OCI-LY7 (cell line): Measurements from ENCODE around the gene POLR2H. TPM values are rescaled to one million over a fixed set of nuclear protein-coding genes. Genes with fewer than 3 reads are reported as not detected.

Experiments used
- BruUV-seq: library from RNA; stranded (reverse); fragments of 400-500 nt; replicated peaks from 2 replicates; lab custom pipeline; 2021; lab: Mats Ljungman, UMichigan
- CTCF ChIA-PET: fragments of 300-600 bp; sonication (Branson Sonifier 250); formaldehyde crosslinking; loops from one replicate; lab custom pipeline; 2022; ENCODE audit warnings: antibody characterized with exemption; ENCODE audit not compliant: unreplicated experiment; lab: Charles Lee
- POLR2A ChIA-PET: fragments of 300-600 bp; sonication (Branson Sonifier 250); formaldehyde crosslinking; loops from one replicate; lab custom pipeline; 2022; ENCODE audit warnings: antibody characterized with exemption; lab: Charles Lee
- DNase-seq: peaks from one replicate; pipeline ENCODE4 v3.0.0-alpha.2; 2015; ENCODE audit warnings: low spot score
- H2AFZ ChIP-seq: fragments of 200-600 bp; sonication (generic), shearing (Covaris generic); 2 replicates; pipeline ENCODE4 v1.6.1; 2014; ENCODE audit warnings: mild to moderate bottlenecking, antibody characterized with exemption, low read length, moderate library complexity
- H3K27ac ChIP-seq: fragments of 200-600 bp; sonication (generic); 2 replicates; pipeline ENCODE4 v1.5.1; 2014; ENCODE audit warnings: mixed run types, low read depth, mild to moderate bottlenecking, moderate library complexity, low read length, inconsistent platforms; ENCODE audit not compliant: poor library complexity, severe bottlenecking
- H3K36me3 ChIP-seq: fragments of 200-600 bp; sonication (generic); 2 replicates; pipeline ENCODE4 v1.6.1; 2014; ENCODE audit warnings: mild to moderate bottlenecking, antibody characterized with exemption, low read length, moderate library complexity, mixed read lengths; ENCODE audit not compliant: insufficient read depth
- H3K4me1 ChIP-seq: fragments of 200-600 bp; sonication (generic); 2 replicates; pipeline ENCODE4 v1.5.1; 2014; ENCODE audit warnings: mild to moderate bottlenecking, low read length; ENCODE audit not compliant: insufficient read depth, poor library complexity, severe bottlenecking
- H3K4me2 ChIP-seq: fragments of 200-600 bp; sonication (generic); 2 replicates; pipeline ENCODE4 v1.6.1; 2014; ENCODE audit warnings: mild to moderate bottlenecking, low read length
- H3K4me3 ChIP-seq: fragments of 200-600 bp; sonication (generic); 2 replicates; pipeline ENCODE4 v1.5.1; 2014; ENCODE audit warnings: mild to moderate bottlenecking, low read depth, low read length; ENCODE audit not compliant: poor library complexity, severe bottlenecking
- H3K79me2 ChIP-seq: fragments of 200-600 bp; sonication (generic); 2 replicates; pipeline ENCODE4 v1.6.1; 2016; ENCODE audit warnings: low read depth, mild to moderate bottlenecking, low read length, moderate library complexity, mixed read lengths; ENCODE audit not compliant: insufficient read depth
- H3K9me2 ChIP-seq: fragments of 200-600 bp; sonication (generic); 2 replicates; pipeline ENCODE4 v1.6.1; 2016; ENCODE audit warnings: mild to moderate bottlenecking, low read length, mixed read lengths; ENCODE audit not compliant: insufficient read depth
- H3K9me3 ChIP-seq: fragments of 200-600 bp; sonication (generic); 2 replicates; pipeline ENCODE4 v1.6.1; 2014; ENCODE audit warnings: mild to moderate bottlenecking, mixed run types, low read length, mixed read lengths
- H4K20me1 ChIP-seq: fragments of 200-600 bp; sonication (generic); 2 replicates; pipeline ENCODE4 v1.6.1; 2014; ENCODE audit warnings: mild to moderate bottlenecking, antibody characterized with exemption, low read length, moderate library complexity, mixed read lengths; ENCODE audit not compliant: insufficient read depth
- EZH2phosphoT487 ChIP-seq: fragments of 200-600 bp; sonication (generic); IDR thresholded peaks from 2 replicates; pipeline ENCODE4 v1.6.1; 2018; ENCODE audit warnings: low read depth, borderline replicate concordance, mild to moderate bottlenecking, mixed run types, antibody characterized with exemption, low read length, moderate library complexity, mixed read lengths
- intact Hi-C: fragments of 100-400 bp; cut with micrococcal nuclease; formaldehyde crosslinking; loops from one replicate; pipeline ENCODE4 v1.10.0; 2022; ENCODE audit not compliant: unreplicated experiment
- total RNA-seq, 2 experiments: library from RNA; depleted of rRNA in 1 of 2; stranded (reverse); fragments of >200 nt in 1 of 2; shearing (Covaris generic) in 1 of 2; gene quantifications; 2 replicates each; pipeline ENCODE4 v1.2.3, GENCODE V29; 2014 to 2022
- TF ChIP-seq, protein P1 (sequence below): fragments of 200-600 bp; sonication (generic); conservative IDR thresholded peaks from 2 replicates; pipeline ENCODE4 v1.5.1; 2014; ENCODE audit warnings: mild to moderate bottlenecking, antibody characterized with exemption, low read length, moderate library complexity, mixed read lengths

The POLR2H gene
- total RNA-seq, 2 experiments from 2014 or later: 80.1 to 85.8 TPM

DNA sequence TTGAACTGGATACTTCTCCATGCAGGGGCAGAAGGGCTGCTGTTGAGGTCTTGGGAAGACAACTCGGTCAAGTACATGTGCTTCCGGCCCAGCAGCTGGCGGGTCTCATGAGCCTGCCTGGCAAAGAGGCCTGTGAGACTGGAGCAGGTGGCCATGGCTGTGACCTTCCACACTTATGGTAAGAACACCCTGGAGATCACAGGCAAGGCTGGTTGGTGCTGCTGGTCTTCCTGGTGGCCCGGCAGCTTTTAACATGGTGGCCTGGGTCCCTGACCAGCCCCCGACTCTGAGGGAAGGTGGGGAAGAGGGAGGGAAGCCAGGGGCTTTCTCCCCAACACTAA, 33.8 kb downstream of the POLR2H start:
- CTCF ChIA-PET: no interaction called here
- Histone ChIP-seq H3K27ac (no peak overlapping the region), H3K9me2 (no peaks in the 10 kb centered on the region), H3K79me2 (no peaks in the 10 kb centered on the region), H3K4me3 (no peak overlapping the region), H3K9me3 (no peaks in the 10 kb centered on the region), H2AFZ (no peak overlapping the region), H4K20me1 (no peaks in the 10 kb centered on the region), H3K4me2 (no peak overlapping the region), H3K36me3 (no peaks in the 10 kb centered on the region), H3K4me1 (no peaks in the 10 kb centered on the region)
- no TSS peak for BruUV-seq
- TF ChIP-seq, protein P1, sequence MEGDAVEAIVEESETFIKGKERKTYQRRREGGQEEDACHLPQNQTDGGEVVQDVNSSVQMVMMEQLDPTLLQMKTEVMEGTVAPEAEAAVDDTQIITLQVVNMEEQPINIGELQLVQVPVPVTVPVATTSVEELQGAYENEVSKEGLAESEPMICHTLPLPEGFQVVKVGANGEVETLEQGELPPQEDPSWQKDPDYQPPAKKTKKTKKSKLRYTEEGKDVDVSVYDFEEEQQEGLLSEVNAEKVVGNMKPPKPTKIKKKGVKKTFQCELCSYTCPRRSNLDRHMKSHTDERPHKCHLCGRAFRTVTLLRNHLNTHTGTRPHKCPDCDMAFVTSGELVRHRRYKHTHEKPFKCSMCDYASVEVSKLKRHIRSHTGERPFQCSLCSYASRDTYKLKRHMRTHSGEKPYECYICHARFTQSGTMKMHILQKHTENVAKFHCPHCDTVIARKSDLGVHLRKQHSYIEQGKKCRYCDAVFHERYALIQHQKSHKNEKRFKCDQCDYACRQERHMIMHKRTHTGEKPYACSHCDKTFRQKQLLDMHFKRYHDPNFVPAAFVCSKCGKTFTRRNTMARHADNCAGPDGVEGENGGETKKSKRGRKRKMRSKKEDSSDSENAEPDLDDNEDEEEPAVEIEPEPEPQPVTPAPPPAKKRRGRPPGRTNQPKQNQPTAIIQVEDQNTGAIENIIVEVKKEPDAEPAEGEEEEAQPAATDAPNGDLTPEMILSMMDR: no peak
- no peak for TF ChIP-seq EZH2phosphoT487
- intact Hi-C loops: loop anchor here (10.0 kb wide), 1 partner anchor 380 kb away; no protein-coding TSS in a partner anchor
- POLR2A ChIA-PET: interaction anchor here (0.7 kb wide), 1 partner anchor 79 kb away, joined by 3 read pairs; no protein-coding TSS in a partner anchor
- DNase-seq: no peak

DNA sequence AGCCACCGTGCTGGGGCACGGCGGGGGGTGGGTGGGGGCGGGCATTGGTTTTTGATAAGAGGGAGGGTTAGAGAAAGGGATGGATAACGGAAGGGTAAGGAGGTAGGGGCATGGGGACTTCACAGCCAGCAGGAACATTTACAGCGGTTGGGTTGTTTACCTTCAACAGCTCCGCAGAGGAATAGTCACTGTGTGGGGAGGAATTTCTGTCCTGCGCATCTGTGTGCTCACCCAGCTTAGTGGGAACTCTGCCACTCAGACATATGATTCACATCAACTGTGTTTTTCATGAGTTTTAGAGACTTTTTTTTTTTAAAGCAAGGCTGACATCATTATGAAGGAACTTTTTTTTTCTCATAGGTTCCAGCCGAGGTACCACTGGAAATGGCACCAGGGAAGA, 37.9 kb downstream of the POLR2H start:
- H3K4me2 ChIP-seq: no peak overlapping the region
- TF ChIP-seq, protein P1: no peak
- no peak for TF ChIP-seq EZH2phosphoT487
- no peaks in the 10 kb centered on the region for H4K20me1 ChIP-seq
- H2AFZ ChIP-seq: no peak overlapping the region
- H3K36me3 ChIP-seq: no peaks in the 10 kb centered on the region
- no TSS peak for BruUV-seq
- H3K9me2 ChIP-seq: no peaks in the 10 kb centered on the region
- no peaks in the 10 kb centered on the region for H3K9me3 ChIP-seq
- no peak for DNase-seq
- ChIA-PET POLR2A (interaction anchor here (0.7 kb wide), 1 partner anchor 131 kb away, joined by 3 read pairs; no protein-coding TSS in a partner anchor), CTCF (no interaction called here)
- H3K79me2 ChIP-seq: no peaks in the 10 kb centered on the region
- no peaks in the 10 kb centered on the region for H3K4me1 ChIP-seq
- H3K4me3 ChIP-seq: no peak overlapping the region
- no peak overlapping the region for H3K27ac ChIP-seq
- intact Hi-C loops: loop anchor here (10.0 kb wide), 1 partner anchor 375 kb away; no protein-coding TSS in a partner anchor

DNA sequence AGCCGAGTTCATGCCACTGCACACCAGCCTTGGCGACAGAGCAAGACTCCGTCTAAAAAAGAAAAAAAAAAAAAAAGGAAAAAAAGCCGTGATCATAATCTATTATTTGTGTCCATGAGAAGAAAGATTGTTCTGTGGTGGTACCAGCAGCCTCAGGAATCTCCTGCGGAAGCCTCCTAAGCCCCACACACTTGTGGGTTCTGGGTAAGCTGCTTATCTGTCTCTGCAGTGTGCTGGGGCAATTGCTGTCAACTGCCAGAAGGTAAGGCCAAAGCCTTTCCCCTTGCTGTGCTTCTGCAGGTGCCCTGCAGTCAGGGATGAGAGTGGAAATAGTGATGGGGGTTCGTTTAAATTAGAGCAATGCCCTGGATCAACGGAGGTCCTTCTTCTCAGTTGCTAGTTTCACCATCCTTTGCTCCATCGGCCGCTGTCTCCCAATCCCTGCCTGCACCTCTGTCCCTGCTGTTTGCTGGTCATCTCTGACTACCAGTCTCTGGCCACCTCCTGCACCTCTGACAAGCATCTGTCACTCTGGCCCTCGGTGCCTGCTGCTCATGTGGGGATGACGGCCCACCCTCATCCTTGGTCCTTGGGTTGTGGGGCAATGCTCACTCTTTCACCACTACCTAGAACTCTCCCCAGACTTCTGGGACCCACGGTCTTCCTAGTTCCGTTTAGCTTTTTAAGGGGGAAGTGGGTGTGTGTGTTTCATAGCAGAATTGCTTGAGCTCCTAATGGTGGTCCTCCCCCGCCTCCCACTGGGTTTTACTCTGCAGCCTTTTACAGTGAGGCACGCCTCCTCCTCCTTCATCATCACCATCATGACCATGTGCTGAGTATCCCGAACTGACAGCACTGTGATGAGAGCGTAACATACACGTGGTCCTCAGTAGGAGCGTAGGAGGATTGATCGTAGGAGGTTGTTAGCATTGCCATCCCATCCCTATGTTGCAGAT, 43.8 kb downstream of the POLR2H start:
- CTCF ChIA-PET: no interaction called here
- Histone ChIP-seq H3K79me2 (no peaks in the 10 kb centered on the region), H3K36me3 (no peaks in the 10 kb centered on the region), H2AFZ (no peak overlapping the region), H3K4me2 (no peak overlapping the region), H3K9me3 (no peaks in the 10 kb centered on the region), H3K4me1 (no peaks in the 10 kb centered on the region), H3K27ac (no peak overlapping the region), H3K4me3 (no peak overlapping the region), H4K20me1 (no peaks in the 10 kb centered on the region), H3K9me2 (no peaks in the 10 kb centered on the region)
- intact Hi-C loops: no loop called here
- TF ChIP-seq, protein P1: no peak
- TF ChIP-seq EZH2phosphoT487: no peak
- POLR2A ChIA-PET: no interaction called here
- BruUV-seq: no TSS peak
- no peak for DNase-seq
